HCT116 (cell line): ENCODE results near the gene RAPH1. TPM values are rescaled to one million over a fixed set of nuclear protein-coding genes. Genes with fewer than 3 reads are reported as not detected.
A peak's percentile ranks its signal among the peaks of the same experiment; 100 is the strongest.
"Not testable (repeated sequence)": the region's sequence is repeated elsewhere in the genome, so short reads cannot be mapped to it uniquely, and the experiment has no call there.

Experiments used
- ATAC-seq: fragments of 200-7000 bp; cut with Tn5 transposase; 2 replicates; pipeline ENCODE4 v1.9.1; 2020; ENCODE audit warnings: mild to moderate bottlenecking, moderate library complexity
- BruUV-seq: library from RNA; stranded (reverse); fragments of 400-500 nt; replicated peaks from 2 replicates; lab custom pipeline; 2021; lab: Mats Ljungman, UMichigan
- CTCF ChIA-PET: fragments of 300-600 bp; sonication (Branson Sonifier 250); formaldehyde crosslinking; loops from one replicate; lab custom pipeline; 2021; ENCODE audit warnings: antibody characterized with exemption; lab: Charles Lee
- POLR2A ChIA-PET: fragments of 300-600, 350-600 bp; sonication (Branson Sonifier 250); formaldehyde crosslinking; loops from one replicate; lab custom pipeline; 2021; ENCODE audit warnings: antibody characterized with exemption; lab: Charles Lee
- RAD21 ChIA-PET, 2 experiments: fragments of 300-600 bp; sonication (Branson Sonifier 250); formaldehyde crosslinking; loops; one replicate each; lab custom pipeline; 2023; ENCODE audit warnings: low total read pairs in 2 of 2; ENCODE audit not compliant: uncharacterized antibody in 2 of 2, unreplicated experiment in 2 of 2, low non-redundant PET in 1 of 2; lab: Charles Lee
- DNase-seq: peaks from one replicate; pipeline ENCODE4 v3.0.0-alpha.2; 2010; ENCODE audit warnings: low read depth, low spot score
- H2AFZ ChIP-seq: fragments of 200-600 bp; shearing (Covaris generic), sonication (generic); 2 replicates; pipeline ENCODE4 v1.6.1; 2017; ENCODE audit warnings: low read depth, mixed run types, mixed read lengths, antibody characterized with exemption, low read length; ENCODE audit not compliant: poor library complexity, severe bottlenecking
- H3K27ac ChIP-seq: 2 replicates; pipeline ENCODE4 v1.5.1; 2012; ENCODE audit warnings: low read depth, low read length
- H3K27me3 ChIP-seq: fragments of 200-600 bp; sonication (generic); 2 replicates; pipeline ENCODE4 v1.6.1; 2016; ENCODE audit warnings: mixed run types, low read length, mixed read lengths; ENCODE audit not compliant: insufficient read depth
- H3K36me3 ChIP-seq, 2 experiments: fragments of 200-500 bp in 1 of 2; fragments of 200-600 bp in 1 of 2; sonication (Bioruptor generic) in 1 of 2; sonication (generic) in 1 of 2; 2 replicates each; pipeline versions ENCODE4 v1.5.1 to v1.6.1; 2014 to 2016; ENCODE audit warnings: low read length in 2 of 2, inconsistent platforms in 1 of 2, mixed read lengths in 1 of 2, mixed run types in 1 of 2; ENCODE audit not compliant: insufficient read depth in 2 of 2, control insufficient read depth in 1 of 2
- H3K4me1 ChIP-seq, 2 experiments: fragments of 200-600 bp in 1 of 2; sonication (generic) in 1 of 2; 2 replicates each; pipeline versions ENCODE4 v1.5.1 to v1.6.1; 2012 to 2017; ENCODE audit warnings: low read length in 2 of 2, inconsistent platforms in 1 of 2, mild to moderate bottlenecking in 1 of 2, mixed read lengths in 1 of 2, mixed run types in 1 of 2, moderate library complexity in 1 of 2; ENCODE audit not compliant: insufficient read depth in 2 of 2, control insufficient read depth in 1 of 2
- H3K4me2 ChIP-seq: fragments of 200-600 bp; sonication (generic); 2 replicates; pipeline ENCODE4 v1.6.1; 2017; ENCODE audit warnings: mixed run types, low read length, mixed read lengths
- H3K4me3 ChIP-seq, 2 experiments: fragments of 200-600 bp in 1 of 2; sonication (generic) in 1 of 2; replicated peaks in 1 of 2; 2 replicates each; pipeline ENCODE4 v1.5.1; 2011 to 2016; ENCODE audit warnings: low read length in 2 of 2, control low read depth in 1 of 2, low read depth in 1 of 2, mild to moderate bottlenecking in 1 of 2, mixed read lengths in 1 of 2, mixed run types in 1 of 2
- H3K79me2 ChIP-seq: fragments of 200-600 bp; sonication (generic); 2 replicates; pipeline ENCODE4 v1.6.1; 2017; ENCODE audit warnings: mild to moderate bottlenecking, mixed run types, low read length, moderate library complexity, mixed read lengths; ENCODE audit not compliant: insufficient read depth
- H3K9ac ChIP-seq: fragments of 200-600 bp; sonication (generic); 2 replicates; pipeline ENCODE4 v1.6.1; 2016; ENCODE audit warnings: low read length, mixed read lengths
- H3K9me2 ChIP-seq: fragments of 200-600 bp; sonication (generic), shearing (Covaris generic); 2 replicates; pipeline ENCODE4 v1.6.1; 2017; ENCODE audit warnings: mixed run types, mild to moderate bottlenecking, moderate library complexity; ENCODE audit not compliant: insufficient read depth
- H3K9me3 ChIP-seq, 2 experiments: fragments of 200-500 bp in 1 of 2; fragments of 200-600 bp in 1 of 2; sonication (Bioruptor generic) in 1 of 2; sonication (generic) in 1 of 2; 2 replicates each; pipeline ENCODE4 v1.6.1; 2014 to 2017; ENCODE audit warnings: low read length in 2 of 2, mixed read lengths in 2 of 2, inconsistent platforms in 1 of 2, low read depth in 1 of 2, mild to moderate bottlenecking in 1 of 2, mixed run types in 1 of 2, moderate library complexity in 1 of 2; ENCODE audit not compliant: control insufficient read depth in 1 of 2, insufficient read depth in 1 of 2
- H4K20me1 ChIP-seq: fragments of 200-600 bp; sonication (generic), shearing (Covaris generic); 2 replicates; pipeline ENCODE4 v1.6.1; 2017; ENCODE audit warnings: mixed run types, mild to moderate bottlenecking, moderate library complexity; ENCODE audit not compliant: insufficient read depth
- intact Hi-C: fragments of 100-400 bp; cut with micrococcal nuclease; formaldehyde crosslinking; loops from 2 replicates; pipeline ENCODE4 v1.10.0; 2022
- total RNA-seq: library from RNA; stranded (reverse); gene quantifications from one replicate; pipeline ENCODE4 v1.2.1, GENCODE V29; 2021; ENCODE audit not compliant: unreplicated experiment

Gene RAPH1
- total RNA-seq, 1 experiment from 2014 or later = 22.3 TPM

GRCh38 chr2:203538237-203538636 is 3.1 kb upstream of the RAPH1 start:
- RAD21 ChIA-PET, H3K36me3 ChIP-seq, POLR2A ChIA-PET, CTCF ChIA-PET, H3K4me3 ChIP-seq, H2AFZ ChIP-seq, H4K20me1 ChIP-seq, H3K4me2 ChIP-seq, H3K9me2 ChIP-seq, H3K9me3 ChIP-seq, H3K9ac ChIP-seq, H3K27ac ChIP-seq, BruUV-seq, H3K27me3 ChIP-seq, intact Hi-C loops, DNase-seq, ATAC-seq: not testable (repeated sequence)
- Histone ChIP-seq H3K79me2 (peaks cover 12% of the 10 kb centered on the region), H3K4me1 (peaks cover 12 to 21% of the 10 kb centered on the region in 2 experiments; a peak in 3 of 4 replicates)

- not testable (repeated sequence) for BruUV-seq
Observed at GRCh38 chr2:203536586-203536951, 1.5 kb upstream of the RAPH1 start.

More at GRCh38 chr2:203536586-203536951, 1.5 kb upstream of the RAPH1 start:
- DNase-seq, H3K27me3 ChIP-seq, H3K9me3 ChIP-seq, intact Hi-C loops, H3K9ac ChIP-seq, H3K9me2 ChIP-seq, ATAC-seq, H3K27ac ChIP-seq, H3K36me3 ChIP-seq, RAD21 ChIA-PET, H2AFZ ChIP-seq, CTCF ChIA-PET, H3K4me3 ChIP-seq, H4K20me1 ChIP-seq: not testable (repeated sequence)
- Histone ChIP-seq H3K4me2 (peak overlapping the region; percentile 83; the same call in 1 of the 2 replicates), H3K79me2 (peaks cover 27% of the 10 kb centered on the region), H3K4me1 (peaks cover 12 to 23% of the 10 kb centered on the region in 2 experiments; a peak in 3 of 4 replicates)
- POLR2A ChIA-PET = interaction anchor here (0.9 kb wide), 1 partner anchor 279 kb away, joined by 3 read pairs; no protein-coding TSS in a partner anchor
